Measurements from ENCODE around the gene PKD2L2.
"Not testable (repeated sequence)": the region's sequence is repeated elsewhere in the genome, so short reads cannot be mapped to it uniquely, and the experiment has no call there.

The PKD2L2 gene

GRCh38 chr5:137888863-137889759 lies at the start of gene PKD2L2:
Gene PKD2L2, plus strand, starts transcription at chr5:137889457. Its CDS starts 35 bp downstream, at chr5:137889492.
- DNase-seq: peak; percentile 92
- TF ChIP-seq GATA1 (IDR thresholded peaks at IDR 0.05; ENCODE audit: low read depth, low read length) (no peak), POLR2A (IDR thresholded peaks at IDR 0.05; ENCODE audit: low read length) (peak; percentile 88)

GRCh38 chr5:137842296-137842695 lies 47.0 kb upstream of the PKD2L2 start:
- TF ChIP-seq GATA1 (IDR thresholded peaks at IDR 0.05; ENCODE audit: low read depth, low read length): no peak
- TF ChIP-seq POLR2A (IDR thresholded peaks at IDR 0.05; ENCODE audit: low read length): no peak
- no peak for DNase-seq

- DNase-seq: no peak
- TF ChIP-seq GATA1 (IDR thresholded peaks at IDR 0.05; ENCODE audit: low read depth, low read length) (no peak), POLR2A (IDR thresholded peaks at IDR 0.05; ENCODE audit: low read length) (no peak)
Observed at GRCh38 chr5:137843676-137844299, 45.5 kb upstream of the PKD2L2 start.

GRCh38 chr5:137845472-137845871 lies 43.8 kb upstream of the PKD2L2 start:
- TF ChIP-seq POLR2A (IDR thresholded peaks at IDR 0.05; ENCODE audit: low read length) (no peak), GATA1 (IDR thresholded peaks at IDR 0.05; ENCODE audit: low read depth, low read length) (no peak)
- DNase-seq: no peak

DNA sequence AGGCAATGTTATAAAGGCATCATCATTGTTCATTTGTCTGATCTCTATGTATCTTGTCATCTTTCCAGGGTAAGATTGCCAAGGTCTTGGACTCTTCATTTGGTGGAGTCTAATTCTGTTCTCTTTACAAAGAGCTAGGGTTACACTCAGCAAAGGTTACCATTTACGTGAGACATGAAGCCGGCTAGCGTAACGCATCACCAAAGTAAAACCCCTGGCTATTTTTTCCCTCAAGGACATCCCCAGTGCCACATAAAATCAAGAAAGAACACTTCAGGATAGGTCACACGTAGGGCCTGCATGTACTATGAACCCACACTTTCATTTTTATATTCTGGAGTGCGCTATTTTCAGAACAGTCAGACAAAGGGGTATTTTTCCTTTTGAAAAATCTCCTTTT lies 41.6 kb upstream of the PKD2L2 start:
- no peak for DNase-seq
- TF ChIP-seq GATA1 (IDR thresholded peaks at IDR 0.05; ENCODE audit: low read depth, low read length): no peak
- no peak for TF ChIP-seq POLR2A (IDR thresholded peaks at IDR 0.05; ENCODE audit: low read length)

- not testable (repeated sequence) for DNase-seq
Observed at GRCh38 chr5:137853165-137853564, 36.1 kb upstream of the PKD2L2 start.

- DNase-seq: no peak
- TF ChIP-seq GATA1 (IDR thresholded peaks at IDR 0.05; ENCODE audit: low read depth, low read length) (no peak), POLR2A (IDR thresholded peaks at IDR 0.05; ENCODE audit: low read length) (no peak)
Observed at GRCh38 chr5:137856201-137856600, 33.1 kb upstream of the PKD2L2 start.

DNA sequence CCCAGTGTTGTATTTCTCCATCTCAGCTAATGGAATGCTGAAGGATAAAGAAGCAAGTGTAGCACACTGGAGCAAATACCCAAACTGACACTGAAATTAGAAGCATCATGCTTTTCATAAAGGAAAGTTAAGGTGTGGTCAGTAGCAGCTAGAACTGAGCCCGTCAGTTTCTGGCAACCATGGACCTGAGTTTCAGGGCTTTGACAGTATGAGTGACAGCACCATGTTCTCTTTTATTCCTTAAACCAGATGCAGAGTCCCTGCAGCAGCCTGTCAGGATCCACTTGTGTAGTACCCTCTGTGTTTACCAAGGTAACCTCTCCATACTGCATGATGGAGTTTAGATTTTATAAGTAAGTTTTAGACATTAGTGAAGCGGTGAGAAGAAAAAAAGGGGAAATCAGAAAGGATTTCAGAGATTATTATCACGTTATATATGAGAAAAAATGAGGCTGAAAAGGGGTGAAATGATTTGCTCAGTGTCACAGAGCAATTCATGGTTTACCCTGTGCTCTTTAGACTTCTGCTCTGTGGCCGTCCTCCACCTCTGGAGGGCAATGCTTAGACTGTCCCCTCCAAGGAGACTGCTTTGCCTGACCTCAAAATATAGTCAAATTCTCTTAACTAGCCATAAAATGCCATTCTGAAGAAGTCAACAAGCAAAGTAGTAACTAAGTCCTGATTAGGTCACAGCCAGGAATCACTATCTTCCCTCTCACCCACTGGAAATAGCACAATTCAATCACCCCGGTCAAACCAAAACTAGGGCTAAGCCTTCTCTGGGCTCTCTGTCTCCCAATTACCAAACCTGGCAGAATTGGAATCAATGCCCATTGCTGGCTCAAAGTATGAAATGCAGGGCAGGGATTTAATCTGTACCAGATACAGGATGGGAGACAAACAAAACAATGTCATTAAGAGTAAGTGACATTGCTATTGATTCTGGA lies 32.1 kb upstream of the PKD2L2 start:
- TF ChIP-seq POLR2A (IDR thresholded peaks at IDR 0.05; ENCODE audit: low read length): no peak
- no peak for TF ChIP-seq GATA1 (IDR thresholded peaks at IDR 0.05; ENCODE audit: low read depth, low read length)
- no peak for DNase-seq

- DNase-seq: peak in 1 of 2 experiments; percentile 10
Observed at GRCh38 chr5:137858223-137858916, 30.9 kb upstream of the PKD2L2 start.

GRCh38 chr5:137858954-137859353 lies 30.3 kb upstream of the PKD2L2 start:
- no peak for TF ChIP-seq POLR2A (IDR thresholded peaks at IDR 0.05; ENCODE audit: low read length)
- TF ChIP-seq GATA1 (IDR thresholded peaks at IDR 0.05; ENCODE audit: low read depth, low read length): no peak
- no peak for DNase-seq

More at GRCh38 chr5:137858223-137858916, 30.9 kb upstream of the PKD2L2 start:
- no peak for TF ChIP-seq GATA1 (IDR thresholded peaks at IDR 0.05; ENCODE audit: low read depth, low read length)
- no peak for TF ChIP-seq POLR2A (IDR thresholded peaks at IDR 0.05; ENCODE audit: low read length)

DNA sequence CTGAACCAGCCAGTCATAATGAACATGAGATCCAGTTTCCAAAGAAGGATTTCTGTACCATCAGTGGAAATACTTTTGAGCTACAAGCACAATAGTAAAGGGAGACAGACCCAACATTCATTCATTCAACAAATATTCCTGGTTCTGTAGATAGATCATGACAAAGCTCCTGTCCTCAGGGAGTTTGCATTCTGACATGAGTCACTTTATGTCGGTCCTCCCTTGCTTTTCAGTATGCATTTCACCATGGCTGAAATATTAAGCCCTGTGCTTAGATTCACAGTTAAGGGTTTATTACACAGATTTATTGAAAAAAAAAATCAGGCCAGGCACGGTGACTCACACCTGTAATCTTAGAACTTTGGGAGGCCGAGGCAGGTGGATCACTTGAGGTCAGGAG lies 27.0 kb upstream of the PKD2L2 start:
- no peak for DNase-seq

DNA sequence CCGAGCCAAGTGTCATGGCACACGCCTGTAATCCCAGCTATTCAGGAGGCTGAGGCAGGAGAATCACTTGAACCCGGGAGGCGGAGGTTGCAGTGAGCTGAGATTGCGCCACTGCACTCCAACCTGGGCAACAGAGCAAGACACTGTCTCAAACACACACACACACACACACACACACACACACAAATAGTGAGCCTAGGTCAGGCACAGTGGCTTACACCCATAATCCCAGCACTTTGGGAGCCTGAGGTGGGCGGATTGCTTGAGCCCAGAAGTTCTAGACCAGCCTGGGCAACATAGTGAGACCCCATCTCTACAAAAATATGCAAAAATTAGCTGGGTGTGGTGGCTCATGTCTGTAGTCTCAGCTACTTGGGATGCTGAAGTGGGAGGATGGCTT lies 25.6 kb upstream of the PKD2L2 start:
- DNase-seq: not testable (repeated sequence)

More for the DNA sequence above, 27.0 kb upstream of the PKD2L2 start:
- TF ChIP-seq GATA1 (IDR thresholded peaks at IDR 0.05; ENCODE audit: low read depth, low read length) (no peak), POLR2A (IDR thresholded peaks at IDR 0.05; ENCODE audit: low read length) (no peak)
